Prostate gland (tissue), 2 donors: ENCODE data around the gene FCN1. TPM values are rescaled to one million over a fixed set of nuclear protein-coding genes. Genes with fewer than 3 reads are reported as not detected.

Experiments used
- DNase-seq: peaks from one replicate; pipeline ENCODE4 v3.0.0-alpha.2; 2019; ENCODE audit warnings: low spot score
- H3K27ac ChIP-seq, 2 donors: fragments of 200-600 bp; sonication (generic); 2 replicates each; pipeline ENCODE4 v1.5.1; 2017 to 2019
- H3K27me3 ChIP-seq: fragments of 200-600 bp; sonication (generic); replicated peaks from 2 replicates; pipeline ENCODE4 v1.5.1; 2019; ENCODE audit not compliant: insufficient read depth
- H3K36me3 ChIP-seq, 2 donors: fragments of 200-600 bp; sonication (generic); 1 replicate in 1 of 2; 2 replicates in 1 of 2; pipeline versions ENCODE4 v1.5.1 to v1.8.1; 2017 to 2019
- H3K4me1 ChIP-seq: fragments of 200-600 bp; sonication (generic); replicated peaks from 2 replicates; pipeline ENCODE4 v1.5.1; 2019
- H3K4me3 ChIP-seq, 2 donors: fragments of 200-600 bp; sonication (generic); 2 replicates each; pipeline ENCODE4 v1.5.1; 2017 to 2019
- H3K9me3 ChIP-seq: fragments of 200-600 bp; sonication (generic); 2 replicates; pipeline ENCODE4 v1.5.1; 2017
- CTCF ChIP-seq, 4 experiments: fragments of 200-600 bp in 2 of 4; fragments of 450-650 bp in 2 of 4; sonication (generic) in 2 of 4; IDR thresholded peaks; 1 replicate in 3 of 4; 2 replicates in 1 of 4; pipeline ENCODE4 v1.5.1; 2016 to 2019; ENCODE audit warnings: antibody characterized with exemption in 4 of 4, mild to moderate bottlenecking in 2 of 4, moderate library complexity in 2 of 4
- POLR2A ChIP-seq: fragments of 450-650 bp; IDR thresholded peaks from one replicate; pipeline ENCODE4 v1.6.1; 2016; ENCODE audit warnings: antibody characterized with exemption, mild to moderate bottlenecking
- POLR2AphosphoS5 ChIP-seq: sonication (generic); formaldehyde crosslinking; IDR thresholded peaks from one replicate; pipeline ENCODE4 v1.6.1; 2017; ENCODE audit warnings: antibody characterized with exemption
- WGBS: methylation state at CpG from one replicate; pipeline ENCODE4 v1.1.5; 2018; 5-methylcytosine and 5-hydroxymethylcytosine counted together
- intact Hi-C: fragments of 100-400 bp; cut with DNase I; formaldehyde crosslinking; loops from one replicate; pipeline ENCODE4 v1.14.2; 2022
- total RNA-seq, 2 donors: library from RNA; depleted of rRNA; stranded (reverse); fragments of >200 nt; gene quantifications; one replicate each; pipeline ENCODE4 v1.1.0, GENCODE V29; 2016

The FCN1 gene
- total RNA-seq, 2 donors from 2014 or later, result 0.23 to 0.34 TPM

DNA sequence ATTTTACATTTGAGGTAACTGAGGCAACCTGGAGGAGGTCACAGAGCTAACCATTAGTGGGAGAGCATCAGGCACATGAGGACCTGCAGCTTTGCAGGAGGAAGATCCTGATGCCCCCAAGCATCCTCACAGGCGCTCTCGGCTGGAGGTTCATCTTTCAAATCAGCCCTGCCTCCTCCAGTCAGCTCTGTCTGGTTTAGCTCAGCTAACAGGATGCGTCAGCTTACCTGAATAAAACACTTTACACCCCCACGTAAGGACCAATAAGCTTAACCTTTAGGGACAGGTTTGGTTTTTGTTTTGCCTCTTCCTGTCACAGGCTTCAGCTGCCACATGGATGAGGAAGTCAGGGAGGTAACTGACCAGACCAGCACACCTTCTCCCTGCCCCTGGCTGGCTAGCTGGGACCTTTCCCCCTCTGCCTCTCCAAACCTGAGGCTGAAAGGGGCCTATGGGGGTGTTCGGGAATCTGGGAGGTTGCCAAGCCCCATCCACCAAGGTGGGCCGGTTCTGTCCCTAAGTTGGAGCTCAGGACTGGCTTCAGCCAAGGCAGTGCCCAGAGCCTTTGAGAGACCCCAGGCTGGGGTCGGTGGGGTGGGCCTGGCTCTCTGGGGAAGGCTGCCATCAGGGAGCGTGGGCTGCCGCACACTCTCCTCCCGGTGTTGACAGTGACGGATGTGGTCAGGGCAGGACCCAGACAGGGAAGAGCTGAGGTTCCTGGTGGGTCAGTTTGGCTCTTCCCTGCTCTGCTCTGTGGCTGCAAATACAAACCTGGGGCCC is 20.0 kb upstream of the FCN1 start:
- intact Hi-C loops, result no loop called here
- Histone ChIP-seq H3K4me3 (no peak overlapping the region), H3K36me3 (no peaks in the 10 kb centered on the region), H3K27me3 (peaks cover 4% of the 10 kb centered on the region), H3K9me3 (no peaks in the 10 kb centered on the region), H3K4me1 (no peaks in the 10 kb centered on the region), H3K27ac (no peak overlapping the region)
- no peak for TF ChIP-seq CTCF (IDR thresholded peaks at IDR 0.05)
- no peak for DNase-seq
- 87% methylated on average over 10 of the region's 11 CpGs for WGBS

- H3K4me1 ChIP-seq, result no peaks in the 10 kb centered on the region
- no peaks in the 10 kb centered on the region for H3K9me3 ChIP-seq
- no peak overlapping the region for H3K27ac ChIP-seq
- H3K4me3 ChIP-seq, result no peak overlapping the region
- TF ChIP-seq CTCF (IDR thresholded peaks at IDR 0.05) (no peak), POLR2A (no peak), POLR2AphosphoS5 (no peak)
- DNase-seq, result no peak
- peaks cover 4% of the 10 kb centered on the region for H3K27me3 ChIP-seq
- intact Hi-C loops, result no loop called here
- no peaks in the 10 kb centered on the region for H3K36me3 ChIP-seq
- 87% methylated on average over 9 of the region's 9 CpGs for WGBS
Observed at GRCh38 chr9:134937164-134937555, 19.4 kb upstream of the FCN1 start.

- Histone ChIP-seq H3K27ac (no peak overlapping the region), H3K27me3 (peaks cover 4% of the 10 kb centered on the region), H3K4me1 (no peaks in the 10 kb centered on the region), H3K36me3 (no peaks in the 10 kb centered on the region), H3K9me3 (no peaks in the 10 kb centered on the region), H3K4me3 (no peak overlapping the region)
- WGBS, result 64% methylated on average over 13 of the region's 13 CpGs
- intact Hi-C loops, result no loop called here
- no peak for TF ChIP-seq POLR2A
- no peak for TF ChIP-seq CTCF (IDR thresholded peaks at IDR 0.05)
- no peak for TF ChIP-seq POLR2AphosphoS5
- no peak for DNase-seq
Observed at GRCh38 chr9:134936346-134937163, 18.8 kb upstream of the FCN1 start.

DNA sequence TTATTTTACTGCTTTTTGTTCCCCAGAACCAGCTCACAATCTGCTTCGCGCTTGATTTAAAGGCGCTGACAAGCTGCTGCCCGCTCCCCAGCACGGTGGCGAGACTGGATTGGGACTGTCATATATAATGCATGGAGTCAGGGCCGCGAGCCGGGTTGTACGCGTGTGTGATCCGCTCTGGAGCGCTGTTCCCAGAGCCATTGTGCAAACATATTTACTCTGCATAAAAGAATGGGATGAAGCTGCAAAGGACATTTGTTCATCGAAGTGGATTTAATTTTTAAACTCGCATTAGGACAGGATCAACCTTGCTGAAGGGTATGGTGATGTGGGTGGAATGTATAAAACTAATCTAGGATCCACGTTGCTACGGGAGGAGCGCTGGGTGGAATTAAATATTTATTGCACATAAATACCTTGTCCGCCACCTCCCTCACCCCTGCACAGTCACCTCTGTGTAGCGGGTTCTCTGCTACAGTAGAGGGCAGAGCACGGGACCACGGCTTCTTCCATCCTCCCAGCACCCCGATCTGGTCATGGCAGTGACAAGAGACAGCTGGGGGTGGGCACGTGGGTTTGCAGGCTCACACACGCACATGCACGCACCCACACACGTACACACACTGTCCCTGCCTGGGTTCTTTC is 18.1 kb upstream of the FCN1 start:
- Histone ChIP-seq H3K4me3 (no peak overlapping the region), H3K27me3 (peaks cover 4% of the 10 kb centered on the region), H3K9me3 (no peaks in the 10 kb centered on the region), H3K4me1 (no peaks in the 10 kb centered on the region), H3K27ac (no peak overlapping the region), H3K36me3 (no peaks in the 10 kb centered on the region)
- intact Hi-C loops, result no loop called here
- no peak for TF ChIP-seq POLR2A
- no peak for TF ChIP-seq POLR2AphosphoS5
- no peak for TF ChIP-seq CTCF (IDR thresholded peaks at IDR 0.05)
- DNase-seq, result no peak
- 66% methylated on average over 27 of the region's 27 CpGs for WGBS
